HG03469 (cell line): ENCODE results near the gene METAP2.

Experiments
- ATAC-seq: cut with Tn5 transposase; IDR thresholded peaks from one replicate; pipeline ENCODE4 v1.9.1; 2021; ENCODE audit warnings: mild to moderate bottlenecking, moderate library complexity, moderate number of reproducible peaks; ENCODE audit not compliant: unreplicated experiment

The METAP2 gene

GRCh38 chr12:95509300-95509699 is 35.3 kb downstream of the METAP2 start:
- no peak for ATAC-seq

DNA sequence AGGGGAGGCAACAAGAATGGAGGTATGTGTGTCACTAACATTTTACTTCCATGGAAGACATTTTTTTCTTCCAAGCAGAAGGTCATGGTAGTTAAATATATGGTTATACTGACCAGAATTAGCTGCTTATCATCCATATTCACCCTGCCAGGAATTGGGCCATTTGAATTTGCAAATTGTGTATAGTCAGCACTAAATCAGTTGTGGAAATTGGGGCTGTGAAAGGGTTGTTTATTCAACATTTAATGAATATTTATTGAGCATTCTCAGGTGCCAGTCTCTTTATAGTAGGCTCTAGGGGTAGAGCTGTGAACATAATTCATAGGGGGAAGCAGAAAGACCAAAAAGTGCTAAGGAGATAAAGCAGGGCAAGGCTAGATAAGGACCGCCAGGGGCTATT is 38.0 kb downstream of the METAP2 start:
- no peak for ATAC-seq

DNA sequence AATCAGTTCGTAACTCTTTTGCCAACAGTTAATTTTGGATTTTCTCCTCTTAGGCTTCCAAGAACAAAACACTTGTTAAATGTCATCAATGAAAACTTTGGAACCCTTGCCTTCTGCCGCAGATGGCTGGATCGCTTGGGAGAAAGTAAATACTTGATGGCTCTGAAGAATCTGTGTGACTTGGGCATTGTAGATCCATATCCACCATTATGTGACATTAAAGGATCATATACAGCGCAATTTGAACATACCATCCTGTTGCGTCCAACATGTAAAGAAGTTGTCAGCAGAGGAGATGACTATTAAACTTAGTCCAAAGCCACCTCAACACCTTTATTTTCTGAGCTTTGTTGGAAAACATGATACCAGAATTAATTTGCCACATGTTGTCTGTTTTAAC is 39.6 kb downstream of the METAP2 start:
- ATAC-seq = no peak

- ATAC-seq = no peak
Observed at GRCh38 chr12:95515197-95515596, 41.2 kb downstream of the METAP2 start.

GRCh38 chr12:95516757-95517156 is 42.8 kb downstream of the METAP2 start:
- no peak for ATAC-seq

DNA sequence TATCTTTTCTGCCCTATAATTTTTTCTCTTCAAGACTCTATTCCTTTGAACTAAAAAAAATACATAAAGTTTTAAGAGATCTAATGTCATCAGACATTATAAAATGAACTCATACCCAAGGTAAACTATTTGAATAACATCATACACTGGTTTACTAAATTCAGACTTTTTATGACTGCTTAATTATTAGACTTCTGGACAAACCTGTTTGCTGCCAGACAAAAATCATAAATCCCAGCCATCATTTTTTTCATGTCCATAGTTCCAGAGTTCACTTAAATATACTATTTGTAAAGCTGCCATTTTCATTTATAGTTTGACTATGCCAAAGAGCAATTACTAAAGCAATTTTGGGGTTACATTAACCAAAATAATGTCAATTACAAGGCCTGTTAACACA is 43.3 kb downstream of the METAP2 start:
- no peak for ATAC-seq

DNA sequence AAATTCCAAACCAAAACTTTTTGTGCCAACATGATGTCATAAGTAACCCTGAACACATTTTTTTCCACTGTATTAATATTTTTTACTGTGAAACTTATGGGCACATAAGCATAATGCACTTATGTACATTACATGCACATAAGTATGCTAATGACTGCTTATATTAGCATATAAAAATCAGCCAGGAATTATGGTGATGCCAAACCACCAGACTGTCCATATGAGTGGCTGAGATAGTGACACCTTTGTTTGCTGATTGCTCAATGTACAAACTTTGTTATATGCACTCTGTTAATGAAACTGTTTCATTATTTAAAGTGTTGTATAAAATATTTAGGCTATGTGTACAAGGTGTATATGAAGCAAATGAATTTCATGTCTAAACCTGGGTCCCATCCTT is 45.0 kb downstream of the METAP2 start:
- no peak for ATAC-seq

GRCh38 chr12:95520816-95521215 is 46.9 kb downstream of the METAP2 start:
- no peak for ATAC-seq

DNA sequence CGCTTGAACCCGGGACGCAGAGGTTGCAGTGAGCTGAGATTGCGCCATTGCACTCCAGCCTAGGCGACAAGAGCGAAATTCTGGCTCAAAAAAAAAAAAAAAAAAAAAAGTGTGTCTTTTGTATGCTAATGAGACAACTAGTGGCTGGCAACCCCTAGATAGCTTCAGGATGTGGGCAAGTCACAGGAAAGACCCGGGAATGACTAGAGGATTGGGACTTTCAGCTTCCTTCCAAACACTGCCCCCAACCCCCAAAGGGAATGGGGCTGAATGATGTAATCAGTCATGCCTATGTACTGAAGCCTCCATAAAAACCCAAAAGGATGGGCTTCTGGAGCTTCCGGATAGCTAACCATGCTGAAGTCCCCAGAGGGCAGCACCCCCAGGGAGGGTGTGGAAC is 48.7 kb downstream of the METAP2 start:
- no peak for ATAC-seq

DNA sequence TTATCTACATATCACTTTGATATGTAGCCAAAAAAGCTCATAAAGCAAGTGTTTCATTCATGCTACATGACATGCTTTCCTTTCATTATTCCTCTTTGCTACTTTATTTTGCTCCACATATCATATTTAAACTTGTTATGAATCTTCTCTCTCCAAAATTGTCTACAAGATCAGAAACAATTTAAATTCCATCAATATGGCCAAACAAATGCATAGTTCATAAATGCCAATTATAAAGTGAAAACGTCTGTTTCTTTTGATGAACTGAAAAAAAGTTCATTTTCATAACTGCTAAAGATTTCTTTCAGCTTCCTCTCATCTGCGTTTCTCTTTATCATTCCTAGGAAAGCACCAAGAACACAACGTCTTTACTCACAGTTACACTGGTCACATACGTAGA is 54.5 kb downstream of the METAP2 start:
- ATAC-seq = no peak

GRCh38 chr12:95529693-95530225 is 55.8 kb downstream of the METAP2 start:
- no peak for ATAC-seq

DNA sequence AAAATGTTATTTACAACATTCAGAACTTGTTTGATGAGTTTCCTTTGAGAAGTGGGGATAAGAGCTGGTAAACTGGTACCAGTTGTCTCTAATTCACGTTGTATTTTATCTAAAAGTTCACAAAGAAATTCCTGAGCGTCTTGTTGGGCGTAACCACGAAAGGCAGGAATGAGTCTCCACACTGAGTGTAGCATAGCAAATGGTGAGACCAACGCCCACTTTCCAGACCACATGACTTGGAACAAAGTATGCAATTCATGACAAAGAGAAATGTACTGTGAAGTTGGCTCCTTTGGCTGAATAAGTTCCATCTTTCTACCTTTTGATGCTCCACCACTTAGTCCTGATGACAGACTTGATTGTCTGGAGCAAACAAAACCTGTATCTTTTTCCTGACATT is 58.9 kb downstream of the METAP2 start:
- no peak for ATAC-seq

GRCh38 chr12:95533985-95534384 is 60.0 kb downstream of the METAP2 start:
- ATAC-seq = no peak

DNA sequence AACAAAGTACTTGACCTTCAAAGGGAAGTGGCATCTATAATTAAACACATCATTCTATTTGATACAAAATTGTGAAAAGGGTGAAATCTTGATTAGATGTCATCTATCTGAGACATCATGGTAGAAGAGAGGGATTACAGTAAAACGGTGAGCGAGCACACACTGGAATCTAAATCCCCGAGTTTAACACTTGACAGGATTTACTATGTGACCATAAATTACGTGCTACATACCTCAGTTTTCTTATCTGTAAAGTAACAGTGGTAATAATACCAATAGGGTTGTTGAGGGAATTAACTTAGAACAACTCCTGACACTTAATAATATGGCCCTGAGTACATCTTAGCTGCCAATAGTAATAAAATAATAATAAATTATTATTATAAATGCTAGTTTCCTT is 64.1 kb downstream of the METAP2 start:
- ATAC-seq = no peak

- ATAC-seq = no peak
Observed at GRCh38 chr12:95538656-95539055, 64.7 kb downstream of the METAP2 start.

DNA sequence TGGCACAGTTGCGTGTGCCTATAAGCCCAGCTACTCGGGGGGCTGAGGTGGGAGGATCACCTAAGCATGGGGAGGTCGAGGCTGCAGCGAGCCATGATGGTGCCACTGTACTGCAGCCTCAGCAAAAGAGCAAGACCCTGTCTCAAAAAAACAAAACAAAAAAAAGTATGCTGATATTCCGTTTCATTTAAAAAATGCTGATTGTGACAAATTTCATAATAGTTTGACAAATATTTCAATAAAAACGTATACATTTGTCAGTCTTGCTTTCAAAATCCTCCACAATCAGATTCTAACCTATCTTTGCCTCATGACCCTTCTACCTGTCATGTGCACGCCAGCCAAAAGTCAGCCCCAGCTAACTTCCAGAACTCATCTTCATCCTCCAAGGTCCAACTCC is 67.5 kb downstream of the METAP2 start:
- no peak for ATAC-seq

DNA sequence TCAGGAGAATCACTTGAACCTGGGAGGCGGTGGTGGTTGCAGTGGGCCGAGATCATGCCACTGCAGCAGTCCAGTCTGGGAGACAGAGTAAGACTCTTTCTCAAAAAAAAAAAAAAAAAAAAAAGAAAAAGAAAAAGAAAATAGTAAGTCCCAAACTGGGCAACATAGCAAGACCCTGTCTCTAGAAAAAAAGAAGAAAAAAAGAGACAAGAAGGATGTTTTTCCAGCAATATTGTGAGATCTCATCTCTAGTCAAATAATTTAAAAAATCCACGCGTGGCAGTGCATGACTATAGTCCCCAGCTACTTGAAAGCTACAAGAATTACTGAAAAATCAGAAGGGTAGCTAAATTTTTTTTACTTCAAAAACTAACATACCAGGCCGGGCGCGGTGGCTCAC is 69.4 kb downstream of the METAP2 start:
- ATAC-seq = no peak

DNA sequence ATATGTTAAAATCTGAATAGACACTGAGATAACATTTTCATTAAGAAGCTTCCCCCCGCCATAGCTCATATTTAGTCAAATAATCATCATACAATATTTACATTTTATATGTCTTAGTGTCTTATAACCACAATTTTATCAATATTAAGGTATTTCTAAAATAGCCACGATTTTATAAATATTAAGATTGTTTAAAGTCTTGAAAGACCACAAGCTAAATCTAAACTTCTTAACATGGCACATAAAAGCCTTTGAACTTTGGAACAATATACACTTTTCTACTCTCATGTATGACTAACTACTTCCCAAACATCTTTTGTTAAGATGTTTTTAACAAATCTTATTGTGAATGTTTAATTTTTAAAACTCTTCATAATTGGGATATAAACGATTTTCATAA is 70.8 kb downstream of the METAP2 start:
- ATAC-seq = no peak

DNA sequence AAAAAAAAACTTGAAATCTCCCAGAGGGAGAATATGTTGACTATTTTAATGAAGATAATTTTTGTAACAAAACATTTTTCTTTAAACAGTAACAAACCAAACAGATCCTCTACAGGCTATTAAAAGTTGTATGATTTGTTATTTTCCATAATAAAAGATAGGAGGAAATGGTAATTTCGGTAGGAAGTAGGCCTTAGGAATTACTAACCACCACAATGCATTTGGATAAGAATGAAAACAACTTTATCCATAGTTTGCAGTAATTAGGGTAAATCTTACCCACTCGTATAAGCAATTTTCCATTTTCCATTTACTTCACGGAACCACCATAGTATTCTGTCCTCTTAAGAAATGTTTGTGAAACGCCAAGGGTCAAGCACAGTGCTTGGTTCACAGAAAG is 71.4 kb downstream of the METAP2 start:
- no peak for ATAC-seq

GRCh38 chr12:95545731-95546490 is 72.0 kb downstream of the METAP2 start:
- no peak for ATAC-seq

- ATAC-seq = no peak
Observed at GRCh38 chr12:95546491-95546813, 72.5 kb downstream of the METAP2 start.

GRCh38 chr12:95547522-95548055 is 73.6 kb downstream of the METAP2 start:
- no peak for ATAC-seq

- no peak for ATAC-seq
Observed at GRCh38 chr12:95548056-95548538, 74.1 kb downstream of the METAP2 start.
